Left renal pelvis (tissue), 4 donors: ENCODE measurements around the gene AKR1B15. TPM values are rescaled to one million over a fixed set of nuclear protein-coding genes. Genes with fewer than 3 reads are reported as not detected.
"Not testable (repeated sequence)": the region's sequence is repeated elsewhere in the genome, so short reads cannot be mapped to it uniquely, and the experiment has no call there.

Experiments used
- DNase-seq, 4 donors: peaks; one replicate each; pipeline ENCODE4 v3.0.0-alpha.2; 2013; ENCODE audit warnings: low read depth in 4 of 4, low spot score in 3 of 4
- polyA plus RNA-seq, 4 donors: library from polyadenylated mRNA; unstranded; fragments of 120-200 nt; gene quantifications; one replicate each; pipeline ENCODE4 v1.2.1, GENCODE V29; 2013; ENCODE audit not compliant: insufficient read length in 4 of 4

The AKR1B15 gene
- polyA plus RNA-seq, 4 donors, result 0.12 TPM; not detected in 3

- no peak for DNase-seq
These were observed 16.5 kb upstream of the AKR1B15 start for GRCh38 chr7:134532180-134532953.

GRCh38 chr7:134532954-134533218, 16.0 kb upstream of the AKR1B15 start:
- no peak for DNase-seq

- no peak for DNase-seq
These were observed 15.6 kb upstream of the AKR1B15 start for GRCh38 chr7:134533288-134533771.

GRCh38 chr7:134534633-134535032, 14.3 kb upstream of the AKR1B15 start:
- DNase-seq, result no peak

GRCh38 chr7:134535272-134535918, 13.5 kb upstream of the AKR1B15 start:
- no peak for DNase-seq

- no peak for DNase-seq
These were observed 13.0 kb upstream of the AKR1B15 start for GRCh38 chr7:134535919-134536299.

- not testable (repeated sequence) for DNase-seq
These were observed 12.4 kb upstream of the AKR1B15 start for GRCh38 chr7:134536558-134536957.

GRCh38 chr7:134537273-134537781, 11.6 kb upstream of the AKR1B15 start:
- not testable (repeated sequence) for DNase-seq

GRCh38 chr7:134539380-134540004, 9.4 kb upstream of the AKR1B15 start:
- no peak for DNase-seq

- DNase-seq, result not testable (repeated sequence)
These were observed 7.3 kb upstream of the AKR1B15 start for GRCh38 chr7:134541501-134542194.

- no peak for DNase-seq
These were observed 6.6 kb upstream of the AKR1B15 start for GRCh38 chr7:134542195-134542771.

- no peak for DNase-seq
These were observed 3.5 kb upstream of the AKR1B15 start for GRCh38 chr7:134545380-134545779.

- no peak for DNase-seq
These were observed 3.0 kb upstream of the AKR1B15 start for GRCh38 chr7:134545918-134546317.

GRCh38 chr7:134546955-134547354, 2.0 kb upstream of the AKR1B15 start:
- DNase-seq, result no peak

GRCh38 chr7:134547397-134548054, 1.4 kb upstream of the AKR1B15 start:
- DNase-seq, result peak; percentile 52 to 75 (median 60)

GRCh38 chr7:134549366-134549765, 456 bp downstream of the AKR1B15 start:
- no peak for DNase-seq

GRCh38 chr7:134552105-134552504, 3.2 kb downstream of the AKR1B15 start:
- DNase-seq, result no peak

GRCh38 chr7:134553976-134554375, 5.1 kb downstream of the AKR1B15 start:
- DNase-seq, result no peak

- no peak for DNase-seq
These were observed 5.6 kb downstream of the AKR1B15 start for GRCh38 chr7:134554417-134554966.

GRCh38 chr7:134557391-134557790, 8.5 kb downstream of the AKR1B15 start:
- DNase-seq, result no peak
